GM18511 (cell line): ENCODE results near the gene VWDE.
"Not testable (repeated sequence)": the region's sequence is repeated elsewhere in the genome, so short reads cannot be mapped to it uniquely, and the experiment has no call there.

ENCODE experiments used
- ATAC-seq: cut with Tn5 transposase; IDR thresholded peaks from one replicate; pipeline ENCODE4 v1.9.1; 2021; ENCODE audit warnings: mild to moderate bottlenecking, moderate library complexity; ENCODE audit not compliant: unreplicated experiment

Gene VWDE

GRCh38 chr7:12402365-12402725 is 1.3 kb downstream of the VWDE start:
- ATAC-seq = no peak

GRCh38 chr7:12401538-12402364 is 1.9 kb downstream of the VWDE start:
- no peak for ATAC-seq

- ATAC-seq = no peak
Observed at GRCh38 chr7:12398186-12398585, 5.5 kb downstream of the VWDE start.

GRCh38 chr7:12397671-12398070 is 6.0 kb downstream of the VWDE start:
- ATAC-seq = no peak

GRCh38 chr7:12396670-12397069 is 7.0 kb downstream of the VWDE start:
- ATAC-seq = not testable (repeated sequence)

- ATAC-seq = no peak
Observed at GRCh38 chr7:12391922-12392615, 11.6 kb downstream of the VWDE start.

GRCh38 chr7:12389089-12389700 is 14.5 kb downstream of the VWDE start:
- peak; percentile 98 for ATAC-seq

- ATAC-seq = no peak
Observed at GRCh38 chr7:12386313-12386740, 17.3 kb downstream of the VWDE start.

- ATAC-seq = no peak
Observed at GRCh38 chr7:12385364-12385786, 18.3 kb downstream of the VWDE start.

GRCh38 chr7:12383377-12383776 is 20.3 kb downstream of the VWDE start:
- ATAC-seq = no peak

- no peak for ATAC-seq
Observed at GRCh38 chr7:12378389-12378788, 25.3 kb downstream of the VWDE start.

- ATAC-seq = no peak
Observed at GRCh38 chr7:12377406-12377805, 26.3 kb downstream of the VWDE start.

GRCh38 chr7:12373580-12374263 is 29.9 kb downstream of the VWDE start:
- ATAC-seq = no peak

- ATAC-seq = no peak
Observed at GRCh38 chr7:12370249-12370648, 33.4 kb downstream of the VWDE start.

- no peak for ATAC-seq
Observed at GRCh38 chr7:12369756-12370155, 33.9 kb downstream of the VWDE start.

- no peak for ATAC-seq
Observed at GRCh38 chr7:12369072-12369471, 34.6 kb downstream of the VWDE start.

- no peak for ATAC-seq
Observed at GRCh38 chr7:12360948-12361347, 42.7 kb downstream of the VWDE start.

GRCh38 chr7:12358694-12359093 is 45.0 kb downstream of the VWDE start:
- ATAC-seq = no peak

GRCh38 chr7:12357508-12357907 is 46.2 kb downstream of the VWDE start:
- peak; percentile 92 for ATAC-seq

- ATAC-seq = no peak
Observed at GRCh38 chr7:12351843-12352242, 51.8 kb downstream of the VWDE start.

- ATAC-seq = no peak
Observed at GRCh38 chr7:12350971-12351370, 52.7 kb downstream of the VWDE start.
